Activated CD8-positive, alpha-beta memory T cell treated with anti-CD3 and anti-CD28 coated beads, Interleukin-2, amount 50 U/mL, for 1 hour (primary cell): ENCODE results near the gene CBFA2T3.

Experiments
- DNase-seq: peaks from one replicate; pipeline ENCODE4 v3.0.0-alpha.2; 2020; ENCODE audit errors: extremely low read depth

The CBFA2T3 gene

DNA sequence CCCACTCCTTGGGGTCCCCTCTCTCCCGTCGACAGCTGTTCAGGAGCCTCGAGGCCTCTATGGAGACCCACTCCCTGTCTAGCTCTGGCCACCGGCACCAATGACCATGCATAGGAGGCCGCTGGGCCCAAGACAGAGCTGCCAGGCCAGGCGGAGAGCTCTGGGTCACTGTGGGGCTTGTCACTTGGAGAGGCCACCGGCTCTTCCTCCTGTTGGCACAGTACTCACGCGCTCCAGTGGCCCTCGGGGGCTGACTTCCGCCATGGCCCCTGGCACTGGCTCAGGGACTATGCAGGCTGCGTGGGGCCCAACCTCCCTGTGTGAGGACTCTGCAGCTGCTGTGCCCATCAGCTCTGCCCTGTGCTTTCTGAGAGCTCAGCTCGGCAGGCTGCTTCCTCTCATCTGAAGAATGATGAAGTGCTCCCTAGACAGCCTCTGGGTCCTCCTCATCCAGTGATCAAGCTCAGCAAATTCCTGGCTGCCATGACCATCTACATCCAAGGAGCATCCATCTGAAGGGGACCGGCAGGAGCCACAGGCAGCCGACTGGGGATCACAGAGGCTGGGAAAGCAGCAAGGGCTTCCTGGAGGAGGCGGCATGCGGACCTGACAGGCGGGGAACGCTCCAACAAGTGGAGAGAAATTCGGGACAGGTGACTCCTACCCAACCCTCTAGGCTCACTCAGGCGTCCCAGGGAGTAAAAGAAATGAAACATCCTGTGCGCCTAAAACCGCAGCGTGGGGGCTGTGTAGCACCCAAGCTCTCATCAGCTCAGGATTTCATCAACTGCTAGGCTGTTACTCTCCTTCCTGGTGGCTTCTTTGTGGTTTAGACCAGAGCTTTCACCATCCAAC, 137.0 kb downstream of the CBFA2T3 start:
- no peak for DNase-seq

DNA sequence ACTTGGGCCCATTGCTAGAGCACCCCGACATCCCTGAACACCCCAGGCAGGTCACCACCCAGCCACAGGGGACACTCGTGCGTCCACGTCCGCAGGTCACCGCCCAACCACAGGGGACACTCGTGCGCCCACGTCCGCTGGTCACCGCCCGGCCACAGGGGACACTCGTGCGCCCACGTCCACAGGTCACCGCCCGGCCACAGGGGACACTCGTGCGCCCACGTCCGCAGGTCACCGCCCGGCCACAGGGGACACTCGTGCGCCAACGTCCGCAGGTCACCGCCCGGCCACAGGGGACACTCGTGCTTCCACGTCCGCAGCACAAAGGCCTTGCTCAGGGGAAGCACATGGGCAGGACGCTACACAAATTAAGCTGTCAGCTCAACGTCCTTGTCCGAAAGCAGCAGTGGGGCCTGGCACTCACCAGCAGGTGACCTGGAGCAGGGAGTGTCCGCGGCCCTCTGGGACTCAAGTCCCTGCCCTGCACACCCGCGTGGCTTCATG, 137.9 kb downstream of the CBFA2T3 start:
- DNase-seq, result no peak

DNA sequence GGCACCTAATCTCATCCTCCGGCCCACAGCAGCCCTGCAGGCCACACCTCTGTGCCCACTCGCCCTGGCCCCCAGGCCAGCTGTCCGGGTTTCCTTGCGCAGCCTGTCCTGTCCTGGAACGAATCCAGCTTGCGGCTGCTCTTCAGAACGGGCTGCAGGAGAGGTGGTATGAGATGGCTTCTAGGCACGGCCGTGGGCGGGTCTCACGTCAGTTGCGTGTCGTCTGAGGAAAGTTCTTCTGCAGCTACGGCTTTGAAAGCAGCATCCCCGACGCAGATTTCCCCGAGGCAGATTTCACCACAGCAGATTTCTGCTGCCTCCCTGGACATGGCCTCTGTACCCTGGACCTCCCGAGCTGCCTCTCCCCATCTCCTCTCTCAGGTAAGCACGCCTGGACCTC, 138.4 kb downstream of the CBFA2T3 start:
- DNase-seq, result no peak

DNA sequence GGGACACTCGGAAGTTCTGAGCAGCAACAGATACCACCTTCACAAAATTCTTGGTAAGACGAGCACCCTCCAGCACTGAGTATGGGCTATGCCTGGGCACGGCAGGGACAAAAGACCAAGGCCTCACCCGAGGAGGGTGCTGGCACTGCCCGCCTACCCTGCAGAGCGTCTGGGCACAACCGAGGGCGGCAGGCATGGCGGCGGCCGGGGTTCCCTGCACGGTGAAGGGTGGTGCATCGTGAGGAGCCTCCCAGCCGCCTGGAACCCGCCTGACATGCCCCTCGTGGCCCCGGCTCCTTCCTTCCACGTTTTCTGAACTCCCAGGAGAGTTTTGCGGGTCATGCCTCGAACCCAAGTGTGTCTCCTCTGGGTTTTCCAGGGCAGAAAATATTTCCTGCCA, 139.2 kb downstream of the CBFA2T3 start:
- no peak for DNase-seq

DNA sequence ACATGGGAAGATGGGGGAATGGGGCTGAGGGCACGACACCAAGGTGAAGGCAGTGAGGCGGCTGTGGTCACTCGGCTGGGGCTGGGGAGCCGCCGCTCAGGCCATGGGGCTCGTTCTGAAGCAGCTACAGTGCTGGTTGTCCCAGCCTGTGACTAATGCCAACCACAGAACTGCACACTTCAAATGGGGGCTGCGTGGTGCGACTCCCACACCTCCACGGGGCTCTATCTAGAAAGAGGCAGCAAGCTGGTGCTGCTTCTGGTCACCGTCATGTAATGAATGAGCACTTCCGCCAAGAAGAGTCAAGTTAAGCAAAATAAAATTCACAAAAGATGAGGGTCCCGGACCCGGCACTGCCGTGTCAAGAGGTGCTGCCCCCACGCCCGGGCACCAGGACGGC, 140.2 kb downstream of the CBFA2T3 start:
- no peak for DNase-seq

DNA sequence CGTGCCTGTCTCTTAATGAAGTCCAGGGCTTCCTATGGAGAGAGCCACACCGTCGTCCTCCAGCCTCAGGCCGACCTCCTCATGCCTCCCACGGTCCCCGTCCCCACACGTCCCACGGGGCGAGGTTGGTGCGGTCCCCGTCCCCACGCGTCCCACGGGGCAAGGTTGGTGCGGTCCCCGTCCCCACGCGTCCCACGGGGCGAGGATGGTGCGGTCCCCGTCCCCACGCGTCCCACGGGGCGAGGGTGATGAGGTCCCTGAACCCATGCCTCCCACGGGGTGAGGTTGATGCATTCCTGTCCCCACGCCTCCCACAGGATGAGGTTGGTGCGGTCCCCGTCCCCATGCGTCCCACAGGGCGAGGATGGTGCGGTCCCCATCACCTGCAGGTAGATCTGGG, 141.2 kb downstream of the CBFA2T3 start:
- DNase-seq, result no peak

DNA sequence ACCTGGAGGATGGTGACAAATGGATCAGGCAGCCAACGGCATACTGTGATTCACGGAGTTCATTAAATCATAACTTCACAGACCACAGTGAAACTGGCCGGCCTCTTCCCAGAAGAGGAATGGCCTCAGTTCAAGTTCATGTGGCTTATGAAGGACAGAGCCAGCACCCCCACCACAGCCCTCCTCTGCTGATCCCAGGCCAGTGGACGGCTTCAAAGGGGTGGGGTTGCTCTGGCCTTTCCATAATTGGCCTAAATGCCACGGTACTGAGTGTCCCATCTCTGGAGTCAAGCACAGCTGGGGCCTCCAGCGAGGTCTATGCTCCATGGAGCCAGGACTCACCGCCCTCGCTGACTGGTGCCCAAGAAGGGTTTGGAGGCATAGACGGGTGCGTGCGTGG, 141.6 kb downstream of the CBFA2T3 start:
- no peak for DNase-seq

DNA sequence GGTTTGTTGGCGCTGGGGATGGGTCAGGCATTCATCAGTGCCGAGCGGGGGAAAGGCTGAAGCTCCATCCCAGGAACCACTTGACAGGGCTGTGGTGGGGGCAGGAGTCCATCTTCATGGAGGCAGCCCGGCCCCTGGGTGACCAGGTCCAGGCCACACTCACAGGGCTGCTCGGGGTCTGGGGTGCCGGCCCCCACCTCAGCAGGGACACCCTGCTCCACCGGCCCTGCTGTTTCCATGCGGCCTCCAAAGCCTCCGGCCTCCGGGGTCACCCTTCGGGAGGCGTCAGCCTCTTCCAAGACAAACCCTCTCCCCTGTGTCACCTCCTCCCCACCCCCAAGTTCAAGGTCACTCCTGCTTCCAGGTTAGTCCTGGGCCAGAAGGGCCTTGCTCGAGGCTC, 142.3 kb downstream of the CBFA2T3 start:
- no peak for DNase-seq

DNA sequence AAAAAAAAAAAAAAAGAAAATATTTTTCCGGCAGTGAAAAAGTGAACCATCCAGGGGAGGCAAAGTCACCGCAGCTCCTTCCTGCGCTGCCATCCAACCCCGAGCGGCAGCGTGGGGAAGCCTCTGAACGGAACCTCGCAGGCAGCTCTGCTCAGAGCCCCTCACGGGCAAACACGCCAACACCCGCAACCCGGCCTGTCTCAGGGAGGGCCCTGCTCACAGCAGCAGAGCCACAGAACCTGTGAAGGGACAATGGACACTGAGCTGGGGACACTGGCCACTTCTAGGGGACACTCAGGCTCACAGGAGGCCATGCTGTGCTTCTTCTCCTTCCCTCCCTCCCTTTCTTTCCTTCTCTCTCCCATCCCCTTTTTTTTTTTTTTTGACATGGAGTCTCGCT, 143.9 kb downstream of the CBFA2T3 start:
- no peak for DNase-seq

DNA sequence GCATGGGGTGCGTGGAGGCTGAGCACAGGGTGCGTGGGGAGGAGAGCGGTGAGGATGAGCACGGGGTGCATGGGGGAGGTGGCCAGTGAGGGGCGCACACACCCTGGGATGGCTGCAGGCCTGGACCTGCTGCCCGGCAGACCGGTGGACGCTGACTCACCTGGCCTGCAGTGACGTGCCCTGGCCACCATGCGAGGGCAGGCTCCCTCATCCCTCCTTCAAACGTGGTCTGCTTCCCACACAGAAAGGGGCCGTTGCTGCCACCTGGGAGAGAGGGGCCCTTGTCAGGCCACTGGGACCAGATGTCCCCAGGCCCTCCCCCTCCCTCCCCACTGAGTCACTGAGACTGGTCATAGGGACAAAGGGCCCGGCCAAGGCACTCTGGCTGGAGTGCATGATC, 145.2 kb downstream of the CBFA2T3 start:
- DNase-seq, result no peak

DNA sequence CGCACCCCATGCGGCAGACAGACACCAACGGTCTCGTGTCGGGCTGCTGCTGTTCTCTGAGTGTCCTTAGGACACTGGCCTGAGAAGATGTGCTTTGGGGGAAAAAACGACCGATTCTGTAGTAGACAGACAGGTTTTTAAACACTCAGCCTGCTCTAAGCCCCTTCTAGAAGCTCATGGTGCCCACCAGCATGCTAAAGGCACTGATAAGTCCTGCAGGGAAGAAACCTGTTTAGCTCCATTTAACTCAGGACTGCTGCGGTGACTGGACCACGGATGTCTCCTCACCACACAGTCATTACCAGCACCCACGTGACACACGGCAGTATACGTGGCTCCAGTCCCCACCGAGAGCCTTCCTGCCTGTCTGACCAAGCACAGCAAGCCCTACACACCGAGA, 146.2 kb downstream of the CBFA2T3 start:
- DNase-seq, result no peak

DNA sequence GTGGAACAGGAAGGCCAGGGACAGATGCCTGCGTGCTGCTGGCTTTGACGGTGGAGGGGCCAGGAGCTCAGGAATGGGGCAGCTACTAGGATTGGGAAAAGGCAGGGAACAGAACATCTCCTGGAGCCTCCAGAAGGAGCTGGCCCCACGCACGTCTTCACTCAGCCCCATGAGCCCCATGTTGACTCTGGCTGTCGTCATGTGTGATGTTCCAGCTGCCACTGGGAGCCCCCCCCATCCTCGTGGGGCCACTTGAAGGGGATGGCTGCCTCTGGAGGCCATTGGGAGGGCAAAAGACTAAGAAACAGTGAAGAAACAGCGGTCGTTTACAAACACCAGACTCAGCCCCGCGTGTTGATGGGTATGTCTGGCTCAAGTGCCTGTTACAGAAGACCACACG, 146.7 kb downstream of the CBFA2T3 start:
- DNase-seq, result no peak

DNA sequence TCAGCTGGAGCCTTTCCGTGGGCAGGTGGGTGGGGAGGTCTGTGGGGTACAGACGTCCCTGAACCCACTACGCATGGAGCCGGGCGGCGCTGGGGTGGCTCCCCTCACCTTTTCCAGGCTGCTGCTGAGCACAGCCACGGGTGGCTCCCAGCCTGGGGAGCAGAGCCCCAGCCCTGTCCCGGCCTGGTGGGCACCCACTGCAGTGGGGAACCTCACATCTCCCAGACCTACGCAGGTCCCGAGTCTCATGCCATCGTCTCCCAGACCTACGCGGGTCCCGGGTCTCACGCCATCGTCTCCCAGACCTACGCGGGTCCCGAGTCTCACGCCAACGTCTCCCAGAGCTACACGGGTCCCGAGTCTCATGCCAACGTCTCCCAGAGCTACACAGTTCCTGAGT, 148.3 kb downstream of the CBFA2T3 start:
- DNase-seq, result no peak

DNA sequence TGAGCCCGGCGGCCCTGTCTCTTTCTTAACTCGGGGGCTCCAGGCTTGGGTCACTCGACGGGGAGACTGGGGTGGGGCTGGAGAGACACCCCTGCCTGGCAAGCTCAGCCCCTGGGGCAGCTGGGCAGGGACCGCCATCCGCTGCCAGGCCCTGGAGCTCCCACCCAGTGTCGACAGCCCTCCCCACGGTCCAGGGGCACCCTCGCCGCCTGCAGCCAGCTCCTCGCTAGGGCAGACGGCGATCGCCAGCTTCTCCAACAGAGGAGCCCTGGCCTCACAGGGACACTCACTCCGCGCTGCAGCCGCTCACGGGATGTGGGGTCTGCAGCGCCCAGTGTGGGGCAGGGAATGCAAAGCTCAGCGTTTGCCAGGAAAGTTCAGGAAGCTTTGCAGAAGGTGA, 149.3 kb downstream of the CBFA2T3 start:
- DNase-seq, result no peak

DNA sequence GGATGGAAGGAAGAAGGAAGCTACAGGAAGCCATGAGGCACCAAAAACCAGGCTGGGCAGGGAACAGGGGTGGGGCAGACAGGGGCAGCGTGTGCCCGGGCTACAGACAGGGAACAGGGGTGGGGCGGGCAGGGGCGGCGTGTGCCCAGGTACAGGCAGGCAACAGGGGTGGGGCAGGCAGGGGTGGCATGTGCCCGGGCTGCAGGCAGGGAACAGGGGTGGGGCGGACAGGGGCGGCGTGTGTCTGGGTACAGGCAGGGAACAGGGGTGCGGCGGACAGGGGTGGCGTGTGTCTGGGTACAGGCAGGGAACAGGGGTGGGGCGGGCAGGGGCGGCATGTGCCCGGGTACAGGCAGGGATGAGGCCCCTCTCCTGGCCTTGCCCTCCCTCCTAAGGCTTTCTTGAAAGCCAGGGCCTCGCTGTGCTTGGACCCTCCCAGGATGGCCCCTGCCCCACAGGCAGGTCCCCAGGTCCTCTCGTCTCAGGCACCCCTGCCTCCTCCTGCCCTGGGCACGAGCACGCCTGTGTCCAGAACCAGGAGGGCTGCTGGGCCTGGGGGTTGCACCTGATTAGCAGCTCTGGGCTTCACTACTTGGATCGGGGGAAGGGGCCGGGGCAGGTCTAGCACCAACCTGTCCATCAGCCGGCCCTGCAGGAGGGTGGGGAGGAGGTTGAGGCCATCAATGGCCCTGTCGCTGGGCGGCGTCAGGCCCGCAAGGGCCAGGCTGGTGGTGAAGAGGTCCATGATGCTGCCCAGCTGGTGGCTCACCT, 150.8 kb downstream of the CBFA2T3 start:
- no peak for DNase-seq

DNA sequence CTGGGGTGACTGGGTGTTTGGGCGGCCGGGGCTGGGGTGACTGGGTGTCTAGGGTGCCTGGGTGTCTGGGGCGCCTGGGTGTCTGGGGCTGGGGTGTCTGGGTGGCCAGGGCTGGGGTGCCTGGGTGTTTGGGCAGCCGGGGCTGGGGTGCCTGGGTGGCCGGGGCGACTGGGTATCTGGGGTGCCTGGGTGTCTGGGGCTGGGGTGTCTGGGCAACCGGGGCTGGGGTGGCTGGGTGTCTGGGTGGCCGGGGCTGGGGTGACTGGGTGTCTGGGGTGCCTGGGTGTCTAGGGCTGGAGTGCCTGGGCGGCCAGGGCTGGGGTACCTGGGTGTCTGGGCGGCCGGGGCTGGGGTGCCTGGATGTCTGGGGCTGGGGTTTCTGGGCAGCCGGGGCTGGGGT, 151.9 kb downstream of the CBFA2T3 start:
- DNase-seq, result no peak
